Keratinocyte (primary cell): ENCODE measurements around the gene PTPN5. TPM values are rescaled to one million over a fixed set of nuclear protein-coding genes. Genes with fewer than 3 reads are reported as not detected.

Experiments used
- DNase-seq: peaks from one replicate; pipeline ENCODE4 v3.0.0-alpha.2; 2011; ENCODE audit warnings: low read depth, missing footprints, low spot score
- FAIRE-seq: peaks from 2 replicates; lab custom pipeline; 2011; peaks lifted over from hg19 to GRCh38; lab: Jason Lieb, UNC
- H2AFZ ChIP-seq: 2 replicates; pipeline ENCODE4 v1.6.0; 2012; ENCODE audit warnings: low read length, control low read depth, inconsistent platforms; ENCODE audit not compliant: control insufficient read depth
- H3K27ac ChIP-seq: 2 replicates; pipeline ENCODE4 v1.5.1; 2011; ENCODE audit warnings: low read length; ENCODE audit not compliant: control insufficient read depth, insufficient read depth
- H3K27me3 ChIP-seq: 3 replicates; pipeline ENCODE4 v1.6.0; 2011; ENCODE audit warnings: low read length; ENCODE audit not compliant: control insufficient read depth, insufficient read depth; ENCODE audit errors: extremely low read depth
- H3K36me3 ChIP-seq, 2 experiments: 2 replicates in 1 of 2; 3 replicates in 1 of 2; pipeline ENCODE4 v1.5.1; 2011; ENCODE audit warnings: low read length in 2 of 2, mild to moderate bottlenecking in 1 of 2; ENCODE audit not compliant: control insufficient read depth in 2 of 2, insufficient read depth in 2 of 2; ENCODE audit errors: extremely low read depth in 1 of 2
- H3K4me1 ChIP-seq: 3 replicates; pipeline ENCODE4 v1.5.1; 2011; ENCODE audit warnings: low read length; ENCODE audit not compliant: control insufficient read depth, insufficient read depth; ENCODE audit errors: extremely low read depth
- H3K4me2 ChIP-seq: 3 replicates; pipeline ENCODE4 v1.6.0; 2011; ENCODE audit warnings: low read depth, low read length; ENCODE audit not compliant: control insufficient read depth, insufficient read depth; ENCODE audit errors: extremely low read depth
- H3K4me3 ChIP-seq, 3 experiments: fragments of 200-600 bp in 1 of 3; sonication (generic) in 1 of 3; 2 replicates in 2 of 3; 3 replicates in 1 of 3; pipeline ENCODE4 v1.5.1; 2011 to 2016; ENCODE audit warnings: low read length in 3 of 3, mild to moderate bottlenecking in 3 of 3, control low read depth in 2 of 3, inconsistent platforms in 1 of 3, low read depth in 1 of 3, mixed read lengths in 1 of 3, mixed run types in 1 of 3, moderate library complexity in 1 of 3; ENCODE audit not compliant: control insufficient read depth in 2 of 3, insufficient read depth in 2 of 3; ENCODE audit errors: extremely low read depth in 1 of 3
- H3K79me2 ChIP-seq: 2 replicates; pipeline ENCODE4 v1.6.0; 2012; ENCODE audit warnings: low read length; ENCODE audit not compliant: control insufficient read depth, insufficient read depth
- H3K9ac ChIP-seq: 3 replicates; pipeline ENCODE4 v1.6.0; 2011; ENCODE audit warnings: low read length; ENCODE audit not compliant: control insufficient read depth, insufficient read depth; ENCODE audit errors: extremely low read depth
- H3K9me1 ChIP-seq: 3 replicates; pipeline ENCODE4 v1.6.0; 2011; ENCODE audit warnings: low read length; ENCODE audit not compliant: control insufficient read depth, insufficient read depth; ENCODE audit errors: extremely low read depth
- H3K9me3 ChIP-seq: 2 replicates; pipeline ENCODE4 v1.5.1; 2012; ENCODE audit warnings: low read depth, low read length; ENCODE audit not compliant: control insufficient read depth
- H4K20me1 ChIP-seq: 3 replicates; pipeline ENCODE4 v1.6.0; 2011; ENCODE audit warnings: low read length; ENCODE audit not compliant: control insufficient read depth, insufficient read depth; ENCODE audit errors: extremely low read depth
- CTCF ChIP-seq, 3 experiments: IDR thresholded peaks in 1 of 3; conservative IDR thresholded peaks in 1 of 3; optimal IDR thresholded peaks in 1 of 3; 2 replicates in 2 of 3; 3 replicates in 1 of 3; pipeline versions ENCODE3 to v1.5.1; 2011; ENCODE audit warnings: low read length in 3 of 3, mild to moderate bottlenecking in 3 of 3, moderate library complexity in 2 of 3, control low read depth in 1 of 3, inconsistent platforms in 1 of 3; ENCODE audit not compliant: insufficient read depth in 2 of 3; ENCODE audit errors: extremely low read depth in 1 of 3
- EZH2 ChIP-seq: IDR thresholded peaks from one replicate; pipeline ENCODE4 v1.6.1; 2012; ENCODE audit warnings: inconsistent platforms, mild to moderate bottlenecking, low read length, moderate library complexity
- dilution Hi-C: fragments of 300-500 bp; cut with MboI; formaldehyde crosslinking; loops from one replicate; pipeline ENCODE4 v1.7.0; 2020; ENCODE audit warnings: low sequenced_read_pairs; ENCODE audit not compliant: extremely low pct_ligation_motif_present
- polyA plus RNA-seq, 5 experiments: library from polyadenylated mRNA; depleted of rRNA in 3 of 5; stranded (reverse) in 3 of 5; stranded (forward) in 1 of 5; unstranded in 1 of 5; fragments of >200 nt; gene quantifications; 1 replicate in 1 of 5; 2 replicates in 3 of 5; 3 replicates in 1 of 5; pipeline versions ENCODE4 v1.2.1 to v1.2.3, GENCODE V29; 2011 to 2012; ENCODE audit warnings: missing spikeins in 2 of 5, low read depth in 1 of 5, low replicate concordance in 1 of 5

Gene PTPN5
- polyA plus RNA-seq, 1 donor (not counting 4 experiments of a cell fraction or from before 2014, with no cell fraction given): not detected

- H3K4me2 ChIP-seq: no peak overlapping the region
- TF ChIP-seq CTCF (optimal IDR thresholded peaks at IDR 0.05 in 1 of 3, IDR thresholded peaks at IDR 0.05 in 1 of 3, conservative IDR thresholded peaks at IDR 0.05 in 1 of 3; ENCODE audit: extremely low read depth in 1 of 3, insufficient read depth in 2 of 3, low read length in 3 of 3) (no peak), EZH2 (no peak)
- no peaks in the 10 kb centered on the region for H3K27me3 ChIP-seq
- H3K4me1 ChIP-seq: peaks cover 13% of the 10 kb centered on the region
- dilution Hi-C loops: no loop called here
- no peaks in the 10 kb centered on the region for H3K36me3 ChIP-seq
- no peaks in the 10 kb centered on the region for H3K79me2 ChIP-seq
- no peak for DNase-seq
- no peaks in the 10 kb centered on the region for H4K20me1 ChIP-seq
- no peak overlapping the region for H3K9ac ChIP-seq
- no peak overlapping the region for H3K4me3 ChIP-seq
- H3K9me3 ChIP-seq: no peaks in the 10 kb centered on the region
- H2AFZ ChIP-seq: no peak overlapping the region
- FAIRE-seq: no peak
- H3K27ac ChIP-seq: no peak overlapping the region
- no peaks in the 10 kb centered on the region for H3K9me1 ChIP-seq
Measured at GRCh38 chr11:18765554-18765953, 26.0 kb downstream of the PTPN5 start.

- no peaks in the 10 kb centered on the region for H3K79me2 ChIP-seq
- H4K20me1 ChIP-seq: no peaks in the 10 kb centered on the region
- H3K9me1 ChIP-seq: no peaks in the 10 kb centered on the region
- DNase-seq: no peak
- no peak overlapping the region for H3K9ac ChIP-seq
- no peaks in the 10 kb centered on the region for H3K9me3 ChIP-seq
- no peaks in the 10 kb centered on the region for H3K27me3 ChIP-seq
- H3K36me3 ChIP-seq: no peaks in the 10 kb centered on the region
- H3K27ac ChIP-seq: no peak overlapping the region
- dilution Hi-C loops: no loop called here
- peaks cover 13% of the 10 kb centered on the region for H3K4me1 ChIP-seq
- H3K4me2 ChIP-seq: no peak overlapping the region
- no peak overlapping the region for H2AFZ ChIP-seq
- H3K4me3 ChIP-seq: no peak overlapping the region
- no peak for FAIRE-seq
- no peak for TF ChIP-seq EZH2
- TF ChIP-seq CTCF (optimal IDR thresholded peaks at IDR 0.05 in 1 of 3, IDR thresholded peaks at IDR 0.05 in 1 of 3, conservative IDR thresholded peaks at IDR 0.05 in 1 of 3; ENCODE audit: extremely low read depth in 1 of 3, insufficient read depth in 2 of 3, low read length in 3 of 3): no peak
Measured at GRCh38 chr11:18761741-18762140, 29.9 kb downstream of the PTPN5 start.
